ENCODE results near the gene PTPRD.
"Not testable (repeated sequence)": the region's sequence is repeated elsewhere in the genome, so short reads cannot be mapped to it uniquely, and the experiment has no call there.

DNA sequence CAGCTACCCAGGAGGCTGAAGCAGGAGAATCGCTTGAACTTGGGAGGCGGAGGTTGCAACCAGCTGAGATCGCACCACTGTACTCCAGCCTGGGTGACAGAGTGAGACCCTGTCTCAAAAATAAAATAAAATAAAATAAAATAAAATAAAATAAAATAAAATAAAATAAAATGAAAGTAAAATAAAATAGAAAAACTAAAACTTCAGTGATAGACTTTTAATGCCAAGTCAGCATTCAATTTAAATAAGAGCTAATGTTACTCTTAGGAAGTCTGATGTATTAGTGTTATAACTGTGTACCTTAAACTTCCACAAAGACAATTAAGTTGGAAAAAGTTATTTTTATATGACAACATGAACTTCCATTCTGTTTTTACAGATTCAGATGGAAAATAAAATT lies 1569.0 kb downstream of the PTPRD start:
- TF ChIP-seq, protein P1, sequence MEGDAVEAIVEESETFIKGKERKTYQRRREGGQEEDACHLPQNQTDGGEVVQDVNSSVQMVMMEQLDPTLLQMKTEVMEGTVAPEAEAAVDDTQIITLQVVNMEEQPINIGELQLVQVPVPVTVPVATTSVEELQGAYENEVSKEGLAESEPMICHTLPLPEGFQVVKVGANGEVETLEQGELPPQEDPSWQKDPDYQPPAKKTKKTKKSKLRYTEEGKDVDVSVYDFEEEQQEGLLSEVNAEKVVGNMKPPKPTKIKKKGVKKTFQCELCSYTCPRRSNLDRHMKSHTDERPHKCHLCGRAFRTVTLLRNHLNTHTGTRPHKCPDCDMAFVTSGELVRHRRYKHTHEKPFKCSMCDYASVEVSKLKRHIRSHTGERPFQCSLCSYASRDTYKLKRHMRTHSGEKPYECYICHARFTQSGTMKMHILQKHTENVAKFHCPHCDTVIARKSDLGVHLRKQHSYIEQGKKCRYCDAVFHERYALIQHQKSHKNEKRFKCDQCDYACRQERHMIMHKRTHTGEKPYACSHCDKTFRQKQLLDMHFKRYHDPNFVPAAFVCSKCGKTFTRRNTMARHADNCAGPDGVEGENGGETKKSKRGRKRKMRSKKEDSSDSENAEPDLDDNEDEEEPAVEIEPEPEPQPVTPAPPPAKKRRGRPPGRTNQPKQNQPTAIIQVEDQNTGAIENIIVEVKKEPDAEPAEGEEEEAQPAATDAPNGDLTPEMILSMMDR (IDR thresholded peaks at IDR 0.05): not testable (repeated sequence)
- TF ChIP-seq EZH2 (IDR thresholded peaks at IDR 0.05; ENCODE audit: borderline replicate concordance, insufficient read depth, low read depth, low read length, poor library complexity, severe bottlenecking): not testable (repeated sequence)

Measured in B cell (primary cell).